GM12873 (cell line): ENCODE measurements around the gene ASL.

ENCODE experiments used
- CTCF ChIP-seq: IDR thresholded peaks from 2 replicates; pipeline ENCODE4 v1.5.1; 2012; ENCODE audit warnings: low read depth, mild to moderate bottlenecking, moderate library complexity, low read length, control low read depth; ENCODE audit not compliant: insufficient read depth; ENCODE audit errors: missing control alignments

The ASL gene

GRCh38 chr7:66075590-66076461 lies at the start of gene ASL:
ASL (plus strand) TSS chr7:66075819; CDS start chr7:66076082, 263 bp downstream.
- TF ChIP-seq CTCF, result no peak

GRCh38 chr7:66033471-66034385 lies 41.9 kb upstream of the ASL start:
- no peak for TF ChIP-seq CTCF

- TF ChIP-seq CTCF, result no peak
Measured at GRCh38 chr7:66036382-66036781, 39.2 kb upstream of the ASL start.

GRCh38 chr7:66036788-66037187 lies 38.8 kb upstream of the ASL start:
- TF ChIP-seq CTCF, result no peak

GRCh38 chr7:66039094-66039670 lies 36.4 kb upstream of the ASL start:
- TF ChIP-seq CTCF, result no peak

- TF ChIP-seq CTCF, result no peak
Measured at GRCh38 chr7:66043681-66044497, 31.7 kb upstream of the ASL start.
